SKM-1 treated with dmso at 0.1 percent for 144 hours (cell line): ENCODE results near the gene LCE5A.
"Not testable (repeated sequence)": the region's sequence is repeated elsewhere in the genome, so short reads cannot be mapped to it uniquely, and the experiment has no call there.

Source experiments
- DNase-seq: peaks from one replicate; lab custom pipeline; 2025; ENCODE audit not compliant: unreplicated experiment; lab: John Stamatoyannopoulos, UW

Gene LCE5A

GRCh38 chr1:152510503-152510902 is at the start of gene LCE5A:
LCE5A (plus strand) TSS chr1:152510803; CDS start chr1:152511535, 732 bp downstream.
- DNase-seq, result no peak

GRCh38 chr1:152461544-152461943 is 49.1 kb upstream of the LCE5A start:
- peak; percentile 84 for DNase-seq

- DNase-seq, result no peak
Observed at GRCh38 chr1:152462636-152463035, 48.0 kb upstream of the LCE5A start.

GRCh38 chr1:152466217-152466616 is 44.4 kb upstream of the LCE5A start:
- no peak for DNase-seq

- DNase-seq, result peak; percentile 11
Observed at GRCh38 chr1:152473887-152474537, 36.6 kb upstream of the LCE5A start.

- DNase-seq, result peak; percentile 32
Observed at GRCh38 chr1:152479792-152480595, 30.6 kb upstream of the LCE5A start.

GRCh38 chr1:152481869-152482664 is 28.5 kb upstream of the LCE5A start:
- no peak for DNase-seq

GRCh38 chr1:152486400-152487006 is 24.1 kb upstream of the LCE5A start:
- peak; percentile 12 for DNase-seq

- DNase-seq, result no peak
Observed at GRCh38 chr1:152487871-152488270, 22.7 kb upstream of the LCE5A start.

- DNase-seq, result not testable (repeated sequence)
Observed at GRCh38 chr1:152491537-152491936, 19.1 kb upstream of the LCE5A start.

- peak; percentile 8 for DNase-seq
Observed at GRCh38 chr1:152495066-152495675, 15.4 kb upstream of the LCE5A start.

- DNase-seq, result no peak
Observed at GRCh38 chr1:152497273-152497672, 13.3 kb upstream of the LCE5A start.

GRCh38 chr1:152501704-152502103 is 8.9 kb upstream of the LCE5A start:
- no peak for DNase-seq

GRCh38 chr1:152502496-152503180 is 8.0 kb upstream of the LCE5A start:
- DNase-seq, result no peak

GRCh38 chr1:152505083-152505482 is 5.5 kb upstream of the LCE5A start:
- no peak for DNase-seq

GRCh38 chr1:152506899-152507498 is 3.6 kb upstream of the LCE5A start:
- no peak for DNase-seq

GRCh38 chr1:152511596-152511995 is 993 bp downstream of the LCE5A start:
- DNase-seq, result no peak

GRCh38 chr1:152513081-152513480 is 2.5 kb downstream of the LCE5A start:
- no peak for DNase-seq

- no peak for DNase-seq
Observed at GRCh38 chr1:152514715-152515433, 4.3 kb downstream of the LCE5A start.
